Activated naive CD4-positive, alpha-beta T cell treated with anti-CD3 and anti-CD28 coated beads, Interleukin-2, amount 50 U/mL, for 16 hours (primary cell): ENCODE measurements around the gene RILPL1.
"Not testable (repeated sequence)": the region's sequence is repeated elsewhere in the genome, so short reads cannot be mapped to it uniquely, and the experiment has no call there.

Experiments
- DNase-seq: peaks from one replicate; pipeline ENCODE4 v3.0.0-alpha.2; 2020

Gene RILPL1, protein sequence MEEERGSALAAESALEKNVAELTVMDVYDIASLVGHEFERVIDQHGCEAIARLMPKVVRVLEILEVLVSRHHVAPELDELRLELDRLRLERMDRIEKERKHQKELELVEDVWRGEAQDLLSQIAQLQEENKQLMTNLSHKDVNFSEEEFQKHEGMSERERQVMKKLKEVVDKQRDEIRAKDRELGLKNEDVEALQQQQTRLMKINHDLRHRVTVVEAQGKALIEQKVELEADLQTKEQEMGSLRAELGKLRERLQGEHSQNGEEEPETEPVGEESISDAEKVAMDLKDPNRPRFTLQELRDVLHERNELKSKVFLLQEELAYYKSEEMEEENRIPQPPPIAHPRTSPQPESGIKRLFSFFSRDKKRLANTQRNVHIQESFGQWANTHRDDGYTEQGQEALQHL

DNA sequence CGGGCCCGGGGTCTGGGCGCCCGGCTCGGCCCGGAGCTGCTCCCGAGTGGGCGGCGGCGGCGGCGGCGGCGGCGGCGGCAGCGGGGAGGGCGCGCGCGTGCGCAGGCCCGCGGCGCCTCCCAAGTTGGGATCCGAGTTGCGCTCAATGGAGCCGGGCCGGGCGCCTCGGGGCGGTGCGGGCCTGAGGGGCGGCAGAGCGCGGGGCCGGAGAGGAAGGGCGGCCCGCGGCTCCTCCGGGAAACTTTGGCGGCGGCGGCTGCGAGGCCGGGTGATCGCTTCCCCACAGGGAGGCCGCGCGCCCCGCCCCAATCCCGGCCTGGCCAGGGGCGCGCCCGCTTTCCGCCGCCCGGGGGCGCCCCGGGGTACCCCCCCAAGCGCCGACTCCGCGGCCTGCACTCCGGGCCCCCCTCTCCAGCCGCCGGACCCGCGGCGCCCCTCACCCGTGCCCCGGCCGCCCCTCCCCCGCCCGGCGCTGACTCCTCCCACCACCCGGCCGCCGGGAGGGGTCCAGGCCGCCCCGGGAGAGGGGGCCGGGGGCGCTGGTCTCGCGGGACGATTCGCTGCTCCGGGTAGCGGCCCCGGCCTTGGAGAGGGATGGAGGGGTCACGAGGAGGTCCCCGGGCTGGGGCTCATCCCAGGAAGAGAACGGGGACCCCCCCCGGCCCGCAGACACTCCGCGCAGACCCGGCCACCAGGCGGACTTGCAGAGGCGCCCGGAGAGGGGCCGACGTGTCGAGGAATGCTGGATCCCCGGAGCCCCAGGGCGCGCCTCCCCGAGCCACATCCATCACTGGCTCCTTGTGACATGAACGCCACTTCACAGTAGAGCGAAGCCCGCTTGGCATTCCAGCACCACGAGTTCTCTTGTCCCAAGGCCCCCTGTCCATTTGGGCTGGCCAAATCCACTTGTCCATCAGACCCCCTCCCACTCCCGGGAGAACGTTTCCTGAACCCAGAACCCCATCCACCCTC lies at the start of gene RILPL1:
Gene RILPL1, minus strand, starts transcription at position 48 of the 972 bp plus-strand sequence. CDS start 237 bp downstream, outside the sequence.
- DNase-seq = peak; percentile 53

DNA sequence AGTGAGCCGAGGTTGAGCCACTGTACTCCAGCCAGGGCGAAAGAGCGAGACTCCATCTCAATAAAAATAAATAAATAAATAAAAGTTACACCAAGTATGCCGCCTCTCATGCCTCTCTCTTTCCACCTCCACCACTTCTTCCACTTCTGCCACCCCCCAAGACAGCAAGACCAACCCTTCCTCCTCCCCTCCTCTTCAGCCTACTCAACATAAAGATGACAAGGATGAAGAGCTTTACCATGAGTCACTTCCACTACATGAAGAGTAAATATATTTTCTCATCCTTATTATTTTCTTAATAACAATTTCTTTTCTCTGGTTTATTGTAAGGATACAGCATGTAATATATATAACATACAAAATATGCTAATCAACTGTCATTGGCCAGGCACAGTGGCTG lies 47.3 kb upstream of the RILPL1 start:
- DNase-seq = no peak

DNA sequence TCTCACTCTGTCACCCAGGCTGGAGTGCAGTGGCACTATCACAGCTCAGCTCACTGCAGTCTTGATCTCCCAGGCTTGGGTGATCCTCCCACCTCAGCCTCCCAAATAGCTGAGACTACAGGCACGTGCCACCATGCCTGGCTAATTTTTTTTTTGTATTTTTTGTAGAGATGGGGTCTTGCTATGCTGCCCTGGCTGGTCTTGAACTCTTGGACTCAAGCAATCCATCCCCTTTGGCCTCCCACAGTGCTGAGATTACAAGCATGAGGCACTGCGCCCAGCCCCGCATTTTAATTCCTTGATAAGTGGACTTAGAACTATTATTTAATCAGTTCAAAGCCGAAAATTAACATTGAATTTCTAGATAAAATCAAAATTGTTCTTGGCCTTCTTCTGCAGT lies 45.3 kb upstream of the RILPL1 start:
- DNase-seq = not testable (repeated sequence)

DNA sequence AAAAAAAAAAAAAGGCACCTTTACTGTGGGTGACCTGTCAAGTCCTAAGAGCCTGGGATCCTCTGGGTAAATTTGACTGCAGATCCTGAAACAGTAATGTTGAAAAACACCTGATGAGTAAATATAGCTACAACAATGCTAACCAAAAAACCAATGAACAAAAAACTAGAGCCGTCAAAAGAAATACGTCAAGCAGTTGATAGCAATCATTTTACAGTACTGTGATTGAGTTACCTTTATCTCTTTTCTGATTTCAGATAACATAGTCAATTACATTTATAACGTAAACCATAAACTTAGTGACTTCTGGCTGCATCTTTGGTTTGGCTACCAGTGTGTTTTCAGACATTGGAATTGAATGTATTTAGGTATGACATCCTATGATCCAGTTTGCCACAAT lies 44.7 kb upstream of the RILPL1 start:
- DNase-seq = no peak

DNA sequence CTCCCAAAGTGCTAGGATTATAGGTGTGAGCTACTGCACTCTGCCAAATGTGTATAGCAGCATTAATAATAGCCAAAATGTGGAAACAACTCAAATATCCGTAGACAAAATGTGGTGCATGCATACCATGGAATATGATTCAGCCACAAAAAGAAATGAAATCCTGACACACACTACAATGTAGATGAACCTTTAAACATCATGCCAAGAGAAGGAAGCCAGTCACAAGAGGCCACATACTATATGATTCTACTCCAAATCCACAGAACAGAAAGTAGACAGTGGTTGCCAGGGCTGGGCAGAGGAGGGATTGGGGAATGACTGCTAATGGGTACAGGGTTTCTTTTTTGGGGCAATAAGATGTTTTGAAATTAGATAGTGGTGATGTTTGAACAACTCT lies 43.1 kb upstream of the RILPL1 start:
- no peak for DNase-seq

DNA sequence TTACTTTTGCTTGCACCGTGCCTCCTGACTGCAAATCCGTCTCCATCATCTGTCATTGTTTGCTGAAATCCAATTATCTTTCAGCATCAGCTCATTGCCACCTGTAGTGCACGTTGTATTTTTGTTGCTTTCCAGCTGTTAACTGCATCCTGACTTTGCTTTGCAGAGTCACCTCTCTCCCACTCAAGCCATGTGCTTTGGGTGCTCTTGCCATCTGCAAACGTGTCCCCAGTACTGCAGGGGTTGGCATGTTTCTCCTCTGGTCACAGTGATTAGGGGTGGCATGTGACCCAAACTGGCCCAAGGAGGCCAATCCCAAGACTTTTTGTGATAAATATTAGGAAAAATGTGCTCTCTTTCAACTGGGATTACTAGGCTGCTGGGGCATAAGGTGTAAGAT lies 40.4 kb upstream of the RILPL1 start:
- no peak for DNase-seq

DNA sequence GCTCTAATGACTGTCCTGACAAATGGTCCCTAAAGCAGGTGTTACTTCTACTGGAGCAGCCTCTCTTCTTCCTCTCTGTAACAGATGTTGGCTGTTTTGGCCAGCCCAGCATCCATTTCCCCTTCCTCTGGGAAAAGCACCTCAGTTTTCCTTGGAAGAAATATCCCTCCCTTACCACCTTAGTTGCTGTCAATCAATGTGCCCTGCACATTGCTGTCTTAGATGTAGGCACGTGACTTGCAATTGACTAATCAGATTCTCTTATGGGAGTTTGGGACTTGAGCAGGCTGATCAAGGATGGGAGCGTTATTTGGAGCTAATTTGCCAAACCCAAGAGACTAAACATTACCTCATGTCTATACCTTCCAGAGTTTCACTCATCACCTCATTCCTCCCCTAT lies 38.9 kb upstream of the RILPL1 start:
- no peak for DNase-seq

DNA sequence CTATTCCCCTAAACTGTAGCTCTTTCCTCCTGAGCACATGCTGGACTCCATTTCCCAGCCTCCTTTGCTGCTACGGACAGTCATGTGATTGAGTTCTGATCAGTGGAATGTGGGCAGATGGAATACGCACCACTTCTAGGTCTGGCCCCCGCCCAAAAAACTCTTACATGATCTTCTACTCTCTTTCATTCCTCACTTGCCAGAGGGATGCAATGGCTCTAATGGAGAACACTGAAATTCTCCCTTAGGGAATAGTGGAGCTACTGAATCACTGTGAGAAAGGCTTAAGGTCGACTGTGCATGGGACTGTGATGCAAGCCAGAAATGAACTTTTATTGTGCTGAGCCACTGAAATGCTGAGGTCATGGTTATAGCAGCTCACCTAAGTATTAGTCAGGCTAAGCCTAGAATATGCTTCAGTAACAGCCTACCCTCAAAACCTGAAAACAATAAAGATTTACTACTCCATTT lies 37.9 kb upstream of the RILPL1 start:
- DNase-seq = no peak

DNA sequence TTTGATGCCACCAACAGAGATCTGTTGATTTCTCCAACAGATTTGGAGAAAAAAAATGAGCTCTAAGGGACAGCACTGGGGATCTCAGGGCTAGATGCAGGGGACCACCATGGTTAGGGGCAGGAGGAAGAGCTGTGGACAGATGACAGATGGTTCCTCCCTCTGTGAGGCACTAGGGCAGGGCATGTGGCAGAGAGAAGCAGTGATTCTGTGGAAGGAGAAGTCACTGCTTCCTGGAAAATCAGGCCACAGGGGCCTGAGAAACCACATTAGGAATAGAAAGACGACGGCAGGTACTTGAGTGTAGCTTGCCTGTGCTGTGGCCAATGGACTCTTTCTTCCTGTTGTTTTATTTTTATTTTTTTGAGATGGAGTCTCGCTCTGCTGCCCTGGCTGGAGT lies 25.9 kb upstream of the RILPL1 start:
- DNase-seq = no peak

DNA sequence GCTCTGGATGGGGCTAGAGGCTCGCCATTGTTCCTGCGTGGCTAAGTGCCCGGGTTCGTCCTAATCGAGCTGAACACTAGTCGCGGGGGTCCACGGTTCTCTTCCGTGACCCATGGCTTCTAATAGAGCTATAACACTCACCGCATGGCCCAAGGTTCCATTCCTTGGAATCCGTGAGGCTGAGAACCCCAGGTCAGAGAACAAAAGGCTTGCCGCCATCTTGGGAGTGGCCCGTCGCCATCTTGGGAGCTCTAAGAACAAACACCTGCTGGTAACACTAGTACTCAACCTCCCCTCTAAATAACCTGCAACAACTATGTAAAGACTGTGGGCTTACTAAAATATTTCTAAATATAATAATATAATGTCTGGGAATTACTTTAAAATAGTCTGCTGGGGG lies 25.0 kb upstream of the RILPL1 start:
- DNase-seq = not testable (repeated sequence)

DNA sequence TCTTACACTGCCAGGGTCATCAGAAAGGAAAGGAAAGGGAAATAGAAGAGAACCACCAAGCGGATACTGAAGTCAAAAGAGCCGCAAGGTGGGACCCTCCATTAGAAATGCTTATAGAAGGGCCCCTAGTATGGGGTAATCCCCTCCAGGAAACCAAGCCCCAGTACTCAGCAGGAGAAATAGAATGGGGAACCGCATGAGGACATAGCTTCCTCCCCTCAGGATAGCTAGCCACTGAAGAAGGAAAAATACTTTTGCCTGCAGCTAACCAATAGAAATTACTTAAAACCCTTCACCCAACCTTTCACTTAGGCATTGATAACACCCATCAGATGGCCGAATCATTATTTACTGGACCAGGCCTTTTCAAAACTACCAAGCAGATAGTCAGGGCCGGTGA lies 21.3 kb upstream of the RILPL1 start:
- DNase-seq = not testable (repeated sequence)

DNA sequence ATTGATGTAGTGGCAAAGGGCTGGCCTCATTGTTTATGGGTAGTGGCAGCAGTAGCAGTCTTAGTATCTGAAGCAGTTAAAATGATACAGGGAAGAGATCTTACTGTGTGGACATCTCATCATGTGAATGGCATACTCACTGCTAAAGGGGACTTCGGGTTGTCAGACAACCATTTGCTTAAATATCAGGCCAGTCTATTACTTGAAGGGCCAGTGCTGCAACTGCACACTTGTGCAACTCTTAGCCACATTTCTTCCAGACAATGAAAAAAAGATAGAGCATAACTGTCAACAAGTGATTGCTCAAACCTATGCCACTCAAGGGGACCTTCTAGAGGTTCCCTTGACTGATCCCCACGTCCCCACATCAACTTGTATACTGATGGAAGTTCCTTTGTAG lies 20.6 kb upstream of the RILPL1 start:
- not testable (repeated sequence) for DNase-seq

DNA sequence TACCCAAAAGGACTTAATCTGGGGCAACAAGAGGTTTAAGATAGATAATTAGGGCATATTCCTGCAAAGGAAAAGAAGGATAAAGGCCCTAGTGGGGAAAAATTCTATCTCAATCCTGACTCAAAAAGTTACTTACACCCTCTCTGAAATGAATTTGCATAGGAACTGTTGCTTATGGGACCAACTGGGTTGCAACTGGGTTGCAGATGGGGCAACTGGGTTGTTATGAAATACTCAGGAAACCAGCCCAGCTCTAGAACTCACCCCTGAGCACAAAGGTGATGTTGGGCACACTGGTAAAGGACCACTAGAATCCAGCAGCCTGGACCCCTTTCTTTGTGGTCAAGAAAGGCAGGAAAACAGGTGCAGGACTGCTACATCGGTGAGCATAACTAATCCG lies 17.2 kb upstream of the RILPL1 start:
- DNase-seq = no peak

DNA sequence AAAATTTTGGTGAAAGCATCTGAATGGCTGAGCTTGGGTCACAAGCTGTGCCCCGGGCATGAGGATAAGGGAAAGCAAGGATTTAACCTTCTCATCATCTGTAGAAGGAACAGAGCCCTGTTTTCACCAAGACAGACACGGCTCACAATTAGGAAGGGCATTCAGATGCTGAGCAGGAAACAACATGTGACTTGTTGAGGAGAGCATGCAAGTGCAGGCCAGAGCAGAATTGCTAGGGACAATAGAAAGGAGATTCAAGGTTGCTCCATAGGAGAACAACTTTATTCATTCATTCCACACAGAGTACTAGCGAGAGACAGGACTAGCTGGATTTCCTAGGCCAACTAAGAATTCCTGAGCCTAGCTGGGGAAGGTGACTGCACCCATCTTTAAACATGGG lies 14.6 kb upstream of the RILPL1 start:
- no peak for DNase-seq

DNA sequence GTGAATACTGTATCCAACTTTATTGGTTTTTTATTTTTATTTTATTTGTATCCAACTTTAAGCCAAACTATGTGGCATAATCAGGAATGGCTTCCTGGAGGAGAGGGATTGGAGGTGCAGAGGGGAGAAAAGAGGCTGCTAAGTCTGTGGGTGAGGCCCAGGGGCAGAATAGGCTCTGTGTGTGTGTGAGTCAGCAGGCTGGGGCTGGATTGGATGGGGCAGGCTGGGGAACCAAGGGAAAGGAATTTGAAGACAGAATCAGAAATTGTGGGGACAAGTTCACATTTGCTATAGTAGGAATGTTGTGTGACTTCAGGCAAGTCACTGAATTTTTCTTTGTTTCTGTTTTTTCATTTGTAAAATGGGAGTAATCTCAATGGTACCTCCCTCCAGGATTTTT lies 12.8 kb upstream of the RILPL1 start:
- no peak for DNase-seq

DNA sequence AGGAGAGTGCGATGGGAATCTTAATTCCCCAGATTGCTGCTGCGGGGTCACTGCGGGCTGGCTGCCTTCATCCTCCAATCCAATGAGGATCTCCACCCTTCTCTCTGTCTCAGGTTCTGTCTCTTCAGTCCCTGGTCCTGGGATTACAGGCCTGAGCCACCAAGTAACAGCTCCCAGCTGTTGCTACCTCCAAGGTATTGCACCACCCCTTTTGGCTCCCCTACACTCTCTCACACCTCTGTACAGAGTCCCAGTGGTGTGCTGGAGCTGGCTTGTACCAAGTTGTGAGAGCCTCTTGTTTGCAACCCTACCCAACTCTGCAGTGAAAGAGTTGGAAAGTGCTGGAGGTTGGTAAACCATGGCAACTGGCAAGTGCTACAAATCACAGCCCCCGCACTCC lies 10.0 kb upstream of the RILPL1 start:
- DNase-seq = no peak

DNA sequence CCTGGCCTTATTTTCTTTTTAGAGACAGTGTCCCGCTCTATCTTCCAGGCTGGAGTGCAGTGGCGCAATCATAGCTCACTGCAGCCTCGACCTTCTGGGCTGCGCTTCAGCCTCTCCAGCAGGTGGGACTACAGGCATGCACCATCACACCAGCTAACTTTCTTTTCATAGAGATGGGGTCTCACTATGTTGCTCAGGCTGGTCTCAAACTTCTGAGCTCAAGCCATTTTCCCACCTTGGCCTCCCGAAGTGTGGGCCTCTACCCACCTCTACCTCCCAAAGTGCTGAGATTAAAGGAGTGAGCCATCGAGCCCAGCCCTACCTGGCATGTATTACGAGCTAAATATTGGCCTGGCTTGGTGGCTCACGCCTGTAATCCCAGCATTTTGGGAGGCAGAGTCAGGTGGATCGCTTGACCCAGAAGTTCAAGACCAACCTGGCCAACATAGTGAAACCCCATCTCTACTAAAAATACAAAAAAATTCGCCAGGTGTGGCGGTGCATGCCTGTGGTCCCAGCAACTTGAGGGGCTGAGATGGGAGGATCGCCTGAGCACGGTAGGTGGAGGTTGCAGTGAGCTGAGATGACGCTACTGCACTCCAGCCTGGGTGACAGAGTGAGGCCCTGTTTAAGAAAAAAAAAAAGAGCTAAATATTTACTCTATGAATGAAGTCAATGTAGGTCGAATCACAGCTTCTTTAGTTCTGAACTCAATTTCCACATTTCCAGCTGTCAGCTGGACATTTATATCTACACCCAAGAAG lies 7.6 kb upstream of the RILPL1 start:
- no peak for DNase-seq

DNA sequence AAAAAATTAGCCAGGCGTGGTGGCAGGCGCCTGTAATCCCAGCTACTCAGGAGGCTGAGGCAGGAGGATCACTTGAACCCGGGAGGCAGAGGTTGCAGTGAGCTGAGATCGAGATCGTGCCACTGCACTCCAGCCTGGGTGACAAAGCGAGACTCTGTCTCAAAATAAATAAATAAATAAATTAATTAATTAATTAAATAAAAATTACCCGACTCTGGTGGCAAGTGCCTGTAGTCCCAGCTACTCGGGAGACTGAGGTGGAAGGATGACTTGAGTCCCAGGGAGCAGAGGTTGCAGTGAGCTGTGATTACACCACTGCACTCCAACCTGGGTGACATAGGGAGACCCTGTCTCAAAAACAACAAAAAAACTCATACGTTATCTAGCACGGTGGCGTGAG lies 2.4 kb upstream of the RILPL1 start:
- DNase-seq = not testable (repeated sequence)

DNA sequence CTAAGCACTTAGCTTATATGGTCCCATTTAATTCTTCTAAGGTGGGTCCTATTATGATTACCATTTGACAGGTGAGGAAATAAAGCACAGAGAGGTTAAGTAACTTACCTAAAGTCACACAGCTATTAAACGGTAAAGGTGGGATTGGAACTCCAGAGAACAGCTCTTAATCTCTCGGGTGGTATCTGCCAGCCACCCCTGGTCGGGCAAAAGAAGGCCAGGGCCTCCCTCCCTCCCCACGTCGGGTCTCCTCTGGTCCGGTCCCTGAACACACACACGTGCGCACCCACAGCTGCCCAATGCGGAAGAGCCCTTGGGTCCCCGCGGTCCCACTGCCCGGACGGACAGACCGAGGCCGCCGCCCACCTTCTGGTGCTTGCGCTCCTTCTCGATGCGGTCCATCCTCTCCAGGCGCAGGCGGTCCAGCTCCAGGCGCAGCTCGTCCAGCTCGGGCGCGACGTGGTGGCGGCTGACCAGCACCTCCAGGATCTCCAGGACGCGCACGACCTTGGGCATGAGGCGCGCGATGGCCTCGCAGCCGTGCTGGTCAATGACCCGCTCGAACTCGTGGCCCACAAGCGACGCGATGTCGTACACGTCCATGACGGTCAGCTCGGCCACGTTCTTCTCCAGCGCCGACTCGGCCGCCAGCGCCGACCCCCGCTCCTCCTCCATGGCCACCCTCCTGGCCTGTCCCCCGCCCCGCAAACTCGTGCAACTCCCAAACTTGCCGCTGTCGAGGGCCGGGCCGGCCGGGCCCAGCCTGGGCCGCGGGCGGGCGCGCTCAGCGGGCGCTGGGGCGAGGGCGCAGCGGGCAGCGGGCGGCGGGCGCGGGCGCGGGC lies 490 bp downstream of the RILPL1 start:
- DNase-seq = peak; percentile 11

DNA sequence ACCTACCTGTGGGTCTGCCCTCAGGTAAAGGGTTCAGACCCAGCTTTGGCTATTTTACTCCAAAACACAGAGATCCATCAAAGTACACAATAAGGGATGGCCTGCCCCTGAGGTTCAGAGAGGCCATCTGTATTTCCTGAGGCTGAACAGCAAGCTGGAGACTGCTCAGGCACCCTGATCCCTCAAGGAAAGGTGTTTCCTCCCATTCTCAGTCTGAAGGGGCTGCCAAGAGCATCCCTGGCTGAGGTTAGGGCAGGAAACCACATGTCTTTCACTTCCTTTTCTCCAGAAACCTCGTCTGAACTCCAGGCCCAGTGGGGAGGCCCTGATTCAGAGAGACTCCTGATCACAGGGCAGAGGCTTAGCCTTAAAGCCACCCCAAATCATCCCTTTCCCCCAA lies 1.5 kb downstream of the RILPL1 start:
- DNase-seq = no peak

DNA sequence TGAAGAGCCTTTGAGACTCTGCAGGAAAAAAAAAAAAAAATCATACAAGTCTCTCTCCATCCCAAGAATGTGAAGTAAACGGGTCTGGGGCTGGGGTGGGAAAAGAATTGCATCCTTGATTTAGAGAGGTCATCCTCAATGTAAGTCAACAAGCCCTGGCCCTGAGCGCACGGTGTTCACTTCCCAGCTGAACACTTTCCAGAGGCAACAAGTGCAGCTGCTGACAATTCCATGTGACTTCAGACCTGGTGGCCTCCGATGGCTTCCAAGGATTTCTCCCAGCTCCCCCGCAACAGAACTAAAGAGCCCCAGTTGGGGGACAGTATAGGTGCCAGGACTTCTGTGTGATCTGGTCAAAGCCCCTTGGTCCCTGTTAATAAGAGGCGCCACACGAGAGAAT lies 2.4 kb downstream of the RILPL1 start:
- DNase-seq = no peak

DNA sequence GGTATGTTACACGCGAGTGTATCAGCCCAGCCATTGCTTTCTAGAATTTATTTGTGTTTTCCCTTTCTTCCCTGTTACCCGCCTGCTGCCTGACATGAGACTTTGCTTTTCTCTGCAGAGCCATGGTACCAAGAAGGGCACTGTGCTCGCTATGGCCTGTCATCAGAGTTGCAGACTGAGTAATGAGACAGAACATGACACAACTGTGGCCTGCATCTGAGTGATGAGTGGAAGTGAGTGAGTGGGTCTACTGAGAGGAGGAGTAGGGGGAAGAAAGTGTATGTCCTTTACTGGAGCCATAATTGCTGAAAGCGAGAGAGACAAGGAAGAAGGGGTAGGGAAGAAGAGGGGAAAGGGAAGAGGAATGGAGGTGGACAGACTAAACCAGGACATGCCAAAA lies 2.9 kb downstream of the RILPL1 start:
- no peak for DNase-seq
